Smooth muscle cell of the umbilical artery (primary cell): ENCODE measurements around the gene EPN2. TPM values are rescaled to one million over a fixed set of nuclear protein-coding genes. Genes with fewer than 3 reads are reported as not detected.

Source experiments
- total RNA-seq: library from RNA; depleted of rRNA; stranded (reverse); fragments of >200 nt; gene quantifications from 2 replicates; pipeline ENCODE4 v1.2.3, GENCODE V29; 2014

EPN2 gene
- 22.6 and 44.9 TPM in 2 replicates for total RNA-seq

DNA sequence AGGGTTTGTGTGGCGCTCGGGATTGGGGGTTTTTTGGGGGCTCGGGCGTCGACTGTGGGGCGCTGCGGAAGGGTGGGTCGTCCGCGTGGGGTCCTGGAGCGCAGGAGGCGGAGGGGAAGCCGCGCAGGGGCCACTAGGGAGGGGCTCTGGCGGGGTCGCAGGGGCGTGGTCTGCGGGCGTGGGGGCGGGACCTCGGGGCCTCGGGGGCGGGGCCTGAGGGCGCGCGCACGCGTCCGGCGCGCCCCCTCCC, at the start of gene EPN2:
TSS of gene EPN2 (plus strand) at position 228 of the 250 bp plus-strand sequence. CDS start 45,754 bp downstream, outside the sequence.

DNA sequence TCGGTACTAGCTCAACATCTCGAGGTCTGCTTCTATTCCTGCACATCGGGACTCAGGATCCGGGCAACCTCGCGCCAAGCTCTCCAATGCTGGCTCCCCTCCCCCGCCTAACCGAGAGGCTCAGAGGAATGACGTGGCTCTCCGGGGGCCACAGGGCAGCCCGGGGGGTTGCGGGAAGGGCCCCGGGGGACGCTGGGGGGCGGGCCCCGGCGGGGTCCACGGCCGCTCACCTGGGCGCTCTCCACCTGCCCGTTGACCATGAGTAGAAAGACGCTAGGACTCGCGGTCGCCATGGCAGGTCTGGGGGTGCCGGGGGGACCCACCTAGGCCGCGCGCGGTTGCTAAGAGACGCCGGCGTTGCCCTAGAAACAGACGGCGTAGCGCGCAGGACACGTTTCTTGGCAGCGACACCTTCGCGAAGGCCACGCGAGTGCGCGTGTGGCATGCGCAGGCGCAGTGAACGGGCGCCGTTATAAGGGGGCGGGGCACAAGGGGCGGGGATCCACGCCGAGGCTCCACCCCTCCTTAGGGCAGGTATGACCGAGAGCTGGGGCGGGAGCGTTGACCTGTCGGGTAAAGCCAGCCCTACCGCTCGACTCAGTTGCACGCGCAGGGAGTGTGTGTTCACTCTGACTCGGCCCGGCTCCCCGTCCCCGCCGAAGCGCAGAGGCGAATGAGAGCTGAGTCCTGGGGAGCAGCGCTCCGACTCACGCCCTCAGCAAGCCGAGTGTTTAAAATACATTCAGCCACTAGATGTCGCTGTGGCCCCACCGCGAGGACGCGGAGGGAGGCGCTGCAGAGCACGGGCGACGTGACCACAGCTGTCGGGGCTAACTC, 125.3 kb downstream of the EPN2 start, which contains the start of gene B9D1:
TSS of gene B9D1 (minus strand) at position 447 of the 837 bp plus-strand sequence. CDS start at position 293, 154 bp downstream.

DNA sequence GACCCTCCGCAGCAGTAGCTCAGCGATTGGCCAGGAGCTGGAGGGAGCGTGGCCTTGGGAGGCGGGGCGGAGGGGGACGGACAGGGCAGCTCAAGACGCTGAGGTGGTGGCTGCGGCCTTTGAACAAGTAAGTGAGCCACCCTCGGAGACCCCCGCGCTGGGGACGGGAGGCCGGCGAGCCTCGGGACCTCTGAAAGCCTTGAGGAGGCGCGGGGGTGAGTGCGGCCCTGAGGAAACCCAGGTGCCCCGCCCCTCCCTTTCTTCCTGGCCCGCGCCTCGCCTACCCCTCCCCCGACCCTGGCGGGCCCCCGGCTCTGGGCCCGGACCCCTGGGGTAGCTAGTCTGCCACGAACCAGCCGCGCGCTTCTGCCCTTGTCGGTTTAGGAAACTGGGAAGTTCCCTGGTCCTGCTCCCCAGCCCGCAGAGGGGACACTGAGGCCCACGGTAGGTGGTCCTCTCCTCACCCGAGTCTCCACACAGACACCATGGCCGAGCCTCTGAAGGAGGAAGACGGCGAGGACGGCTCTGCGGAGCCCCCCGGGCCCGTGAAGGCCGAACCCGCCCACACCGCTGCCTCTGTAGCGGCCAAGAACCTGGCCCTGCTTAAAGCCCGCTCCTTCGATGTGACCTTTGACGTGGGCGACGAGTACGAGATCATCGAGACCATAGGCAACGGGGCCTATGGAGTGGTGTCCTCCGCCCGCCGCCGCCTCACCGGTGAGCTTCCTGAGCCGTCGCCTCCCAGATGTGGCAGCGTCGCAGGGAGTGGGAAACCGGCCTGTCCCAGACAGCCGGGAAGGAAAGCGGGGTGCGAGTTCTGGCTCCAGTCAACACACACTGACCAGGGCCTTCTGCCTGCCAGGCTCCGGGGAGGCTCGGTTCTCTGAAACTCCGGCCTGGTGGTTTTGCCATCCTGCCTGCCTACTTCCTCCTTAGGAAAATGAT, 141.5 kb downstream of the EPN2 start, which contains the start of gene MAPK7:
TSS of gene MAPK7 (plus strand) at position 83 of the 945 bp plus-strand sequence. CDS start at position 486, 403 bp downstream.

Other genes with a start within 250 kb of the EPN2 start
- 9.8 and 25.9 TPM in 2 replicates for gene FAM83G, start 232.6 kb upstream of the EPN2 start, total RNA-seq
- under 0.01 and 0.23 TPM in 2 replicates for gene GRAP, start 190.4 kb upstream of the EPN2 start, total RNA-seq
- gene GRAPL, start 109.8 kb upstream of the EPN2 start, total RNA-seq: not detected in 2 replicates
- gene B9D1, start 125.4 kb downstream of the EPN2 start, total RNA-seq: 18.0 and 34.1 TPM in 2 replicates
- gene MAPK7, start 141.1 kb downstream of the EPN2 start, total RNA-seq: 16.6 and 33.9 TPM in 2 replicates
- gene MFAP4, start 149.8 kb downstream of the EPN2 start, total RNA-seq: 4.6 and 41.3 TPM in 2 replicates
- 2.1 and 3.8 TPM in 2 replicates for gene RNF112, start 173.9 kb downstream of the EPN2 start, total RNA-seq